ENCODE results near the gene NFIA.

The NFIA gene

GRCh38 chr1:61412601-61413000 lies 330.2 kb downstream of the NFIA start:
- no peak for DNase-seq

- no peak for DNase-seq
These were observed 336.8 kb downstream of the NFIA start for GRCh38 chr1:61419196-61419595.

GRCh38 chr1:61419657-61420056 lies 337.3 kb downstream of the NFIA start:
- DNase-seq = no peak

GRCh38 chr1:61420243-61420642 lies 337.9 kb downstream of the NFIA start:
- DNase-seq = no peak

- DNase-seq = no peak
These were observed 338.8 kb downstream of the NFIA start for GRCh38 chr1:61420909-61421835.

GRCh38 chr1:61423643-61424042 lies 341.3 kb downstream of the NFIA start:
- DNase-seq = no peak

- DNase-seq = no peak
These were observed 342.0 kb downstream of the NFIA start for GRCh38 chr1:61424382-61424781.

- no peak for DNase-seq
These were observed 342.7 kb downstream of the NFIA start for GRCh38 chr1:61425040-61425439.

- no peak for DNase-seq
These were observed 343.9 kb downstream of the NFIA start for GRCh38 chr1:61426254-61426653.

- DNase-seq = no peak
These were observed 344.5 kb downstream of the NFIA start for GRCh38 chr1:61426885-61427284.

- no peak for DNase-seq
These were observed 345.1 kb downstream of the NFIA start for GRCh38 chr1:61427510-61427909.

- no peak for DNase-seq
These were observed 345.8 kb downstream of the NFIA start for GRCh38 chr1:61428146-61428545.

- no peak for DNase-seq
These were observed 350.4 kb downstream of the NFIA start for GRCh38 chr1:61432616-61433388.

- no peak for DNase-seq
These were observed 351.3 kb downstream of the NFIA start for GRCh38 chr1:61433646-61434045.

- no peak for DNase-seq
These were observed 351.9 kb downstream of the NFIA start for GRCh38 chr1:61434276-61434675.

GRCh38 chr1:61435226-61435625 lies 352.9 kb downstream of the NFIA start:
- no peak for DNase-seq

- DNase-seq = no peak
These were observed 353.7 kb downstream of the NFIA start for GRCh38 chr1:61436016-61436415.

GRCh38 chr1:61436491-61437120 lies 354.2 kb downstream of the NFIA start:
- DNase-seq = no peak

GRCh38 chr1:61439234-61439633 lies 356.9 kb downstream of the NFIA start:
- no peak for DNase-seq

- no peak for DNase-seq
These were observed 359.4 kb downstream of the NFIA start for GRCh38 chr1:61441723-61442262.

- no peak for DNase-seq
These were observed 360.2 kb downstream of the NFIA start for GRCh38 chr1:61442544-61442943.

- no peak for DNase-seq
These were observed 361.9 kb downstream of the NFIA start for GRCh38 chr1:61444288-61444687.

GRCh38 chr1:61445269-61445825 lies 363.0 kb downstream of the NFIA start:
- DNase-seq = no peak

All from activated gamma-delta T cell (primary cell).